HG02970 (cell line): Measurements from ENCODE around the gene ABHD2.
"Not testable (repeated sequence)": the region's sequence is repeated elsewhere in the genome, so short reads cannot be mapped to it uniquely, and the experiment has no call there.

Experiments used
- ATAC-seq: cut with Tn5 transposase; IDR thresholded peaks from one replicate; pipeline ENCODE4 v1.9.1; 2021; ENCODE audit warnings: mild to moderate bottlenecking, moderate library complexity, moderate number of reproducible peaks; ENCODE audit not compliant: unreplicated experiment, low FRiP score

ABHD2 gene

DNA sequence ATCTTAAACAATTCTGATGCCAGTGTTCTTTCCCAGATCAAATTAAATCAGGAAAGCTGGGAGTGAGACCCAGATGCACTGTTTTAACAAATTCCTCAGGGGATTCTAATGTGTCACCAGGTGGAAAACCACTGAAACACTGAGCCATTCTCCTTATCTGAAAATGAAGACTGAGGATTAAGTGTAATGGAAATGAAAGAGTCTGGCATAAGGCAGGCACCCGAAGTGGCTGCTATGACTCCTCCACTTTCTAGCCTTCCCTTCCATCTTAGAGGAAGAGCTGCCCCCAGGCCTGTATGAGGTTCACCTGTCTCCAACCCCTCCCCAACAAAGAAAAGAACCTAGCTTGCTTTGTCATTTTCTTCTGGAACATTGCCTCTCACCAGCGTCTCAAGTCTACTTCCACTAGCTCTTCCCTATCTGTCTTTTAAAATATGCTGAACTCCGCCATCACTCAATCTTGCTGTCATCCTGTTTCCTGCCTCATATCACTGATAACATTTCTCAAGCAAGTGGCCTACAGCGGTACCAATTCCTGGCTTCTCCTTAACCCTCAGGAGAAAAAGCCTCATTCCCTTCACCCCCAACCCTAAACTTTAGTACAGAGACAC lies 13.7 kb upstream of the ABHD2 start:
- no peak for ATAC-seq

GRCh38 chr15:89075101-89075640 lies 13.1 kb upstream of the ABHD2 start:
- ATAC-seq, result no peak

GRCh38 chr15:89075846-89076245 lies 12.4 kb upstream of the ABHD2 start:
- no peak for ATAC-seq

DNA sequence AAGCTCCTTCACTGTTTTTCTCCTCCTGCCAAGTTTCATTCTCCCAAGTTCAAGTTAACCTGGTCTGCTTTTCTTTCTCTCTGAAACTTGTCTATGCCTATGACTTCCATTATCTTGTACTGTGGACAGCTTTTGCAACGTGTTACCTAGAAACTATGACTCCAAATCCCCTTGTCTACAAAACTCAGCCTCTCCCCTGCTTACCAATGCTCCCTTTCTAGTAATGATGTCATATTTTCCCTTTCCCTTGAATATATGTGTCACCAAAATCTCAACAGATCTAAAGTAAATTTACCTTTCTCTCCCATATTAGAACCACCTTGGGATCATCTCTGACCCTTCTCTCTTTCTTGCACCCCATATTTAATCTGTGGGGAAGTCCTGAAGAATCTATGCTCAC lies 10.5 kb upstream of the ABHD2 start:
- no peak for ATAC-seq

GRCh38 chr15:89078851-89079810 lies 9.1 kb upstream of the ABHD2 start:
- ATAC-seq, result no peak

GRCh38 chr15:89081878-89082277 lies 6.4 kb upstream of the ABHD2 start:
- ATAC-seq, result no peak

- ATAC-seq, result no peak
These were observed 5.0 kb upstream of the ABHD2 start for GRCh38 chr15:89083246-89083645.

DNA sequence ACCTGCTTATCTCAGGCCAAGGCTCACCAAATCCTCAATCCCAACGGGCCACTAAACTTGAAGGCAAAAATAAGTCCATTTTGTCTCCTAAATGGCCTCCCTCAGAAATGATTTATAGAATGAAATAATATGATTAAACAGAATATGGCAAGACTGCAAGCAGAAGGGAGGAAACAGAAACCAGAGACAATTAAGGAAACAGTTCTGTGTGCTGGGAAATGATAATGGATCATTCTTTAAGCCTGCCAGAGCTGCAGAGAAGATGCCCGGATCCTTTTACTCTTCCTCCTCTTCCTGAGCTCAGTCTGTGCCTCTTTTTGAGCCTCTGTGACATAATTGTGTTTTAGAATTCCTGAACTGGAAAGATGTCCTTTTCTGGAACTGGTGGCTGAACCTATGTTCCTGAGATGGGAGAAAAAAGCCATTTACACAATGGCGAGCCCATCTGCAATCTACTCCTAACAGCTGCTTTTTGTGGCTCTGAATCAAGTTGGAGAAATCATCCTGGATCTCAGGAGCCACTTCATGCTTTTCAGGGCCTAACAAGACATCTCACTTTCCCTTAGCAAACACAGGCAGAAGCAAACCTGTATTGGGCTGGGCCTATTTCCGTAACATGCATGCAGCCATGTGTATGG lies 2.8 kb upstream of the ABHD2 start:
- ATAC-seq, result no peak

- ATAC-seq, result not testable (repeated sequence)
These were observed 2.3 kb upstream of the ABHD2 start for GRCh38 chr15:89085933-89086332.

DNA sequence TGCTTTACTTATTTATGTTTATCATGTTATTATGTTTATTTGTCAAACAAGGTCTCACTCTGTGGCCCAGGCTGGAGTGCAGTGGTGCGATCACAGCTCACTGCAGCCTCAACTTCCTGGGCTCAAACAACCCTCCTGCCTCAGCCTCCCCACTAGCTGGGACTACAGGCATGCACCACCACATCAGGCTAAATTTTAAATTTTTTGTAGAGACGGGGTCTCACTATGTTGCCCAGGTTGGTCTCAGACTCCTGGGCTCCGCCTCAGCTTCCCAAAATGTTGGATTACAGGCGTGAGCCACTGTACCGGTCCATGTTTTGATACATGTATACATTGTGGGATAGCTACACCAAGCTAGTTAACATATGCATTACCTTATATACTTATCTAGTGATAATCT lies 1.9 kb upstream of the ABHD2 start:
- not testable (repeated sequence) for ATAC-seq

DNA sequence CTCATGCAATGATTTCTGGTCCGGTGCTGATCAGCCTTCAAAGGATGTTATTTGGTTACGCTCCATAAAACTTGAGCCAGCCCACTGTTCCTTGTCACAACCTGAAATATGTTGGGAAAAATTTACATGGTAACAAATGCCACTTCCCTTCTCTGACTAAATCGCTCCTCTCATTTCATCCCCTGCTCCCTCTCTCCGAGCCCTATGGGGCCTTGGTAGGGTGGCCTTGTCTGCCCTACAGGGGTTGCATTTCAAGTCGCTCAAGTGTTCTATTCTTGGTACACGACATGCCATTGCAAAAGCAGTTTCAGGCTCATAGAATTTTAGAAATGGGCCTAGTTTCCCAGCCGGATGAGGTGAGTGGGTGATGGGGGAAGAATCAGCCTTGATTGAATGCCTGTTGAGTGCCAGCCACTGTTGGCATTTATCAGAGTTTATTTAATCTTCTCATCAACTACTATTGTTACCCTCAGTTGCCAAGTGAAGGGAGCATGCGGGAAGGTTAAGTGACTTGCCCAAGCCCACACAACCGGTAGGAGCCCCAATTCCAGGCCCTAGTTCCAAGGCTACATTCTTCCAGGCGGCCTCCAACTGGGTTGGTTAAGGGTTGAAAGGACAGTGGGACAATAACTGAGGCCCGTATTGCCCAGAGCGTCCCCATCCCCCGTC lies 961 bp upstream of the ABHD2 start:
- no peak for ATAC-seq

GRCh38 chr15:89088605-89089315 lies 504 bp downstream of the ABHD2 start:
- peak; percentile 0 for ATAC-seq

GRCh38 chr15:89089316-89090230 lies 1.3 kb downstream of the ABHD2 start:
- no peak for ATAC-seq

GRCh38 chr15:89090791-89091626 lies 2.8 kb downstream of the ABHD2 start:
- no peak for ATAC-seq

GRCh38 chr15:89091627-89092220 lies 3.5 kb downstream of the ABHD2 start:
- no peak for ATAC-seq

GRCh38 chr15:89093509-89093908 lies 5.3 kb downstream of the ABHD2 start:
- ATAC-seq, result no peak

GRCh38 chr15:89095073-89095472 lies 6.8 kb downstream of the ABHD2 start:
- no peak for ATAC-seq

DNA sequence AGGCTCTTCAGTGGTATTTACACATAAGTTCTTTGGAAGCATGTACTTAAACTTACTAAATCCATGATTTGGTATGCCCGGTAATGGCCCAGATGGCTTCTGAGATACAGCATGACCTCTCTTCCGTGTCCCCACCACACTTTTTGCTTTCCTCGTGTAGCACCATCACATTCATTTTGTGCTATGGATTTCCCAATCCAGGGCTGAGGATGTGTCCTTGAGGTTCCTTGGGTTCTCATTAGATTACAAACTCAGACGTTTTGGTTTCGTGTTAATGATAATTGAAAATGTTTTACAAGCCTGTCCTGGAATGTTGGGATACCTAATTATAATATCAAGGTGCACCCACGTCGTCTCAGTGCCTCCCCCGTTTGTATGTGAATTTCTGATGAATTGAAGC lies 7.3 kb downstream of the ABHD2 start:
- ATAC-seq, result no peak
